Measurements from ENCODE around the gene BEX5.
"Not testable (repeated sequence)": the region's sequence is repeated elsewhere in the genome, so short reads cannot be mapped to it uniquely, and the experiment has no call there.

The BEX5 gene

DNA sequence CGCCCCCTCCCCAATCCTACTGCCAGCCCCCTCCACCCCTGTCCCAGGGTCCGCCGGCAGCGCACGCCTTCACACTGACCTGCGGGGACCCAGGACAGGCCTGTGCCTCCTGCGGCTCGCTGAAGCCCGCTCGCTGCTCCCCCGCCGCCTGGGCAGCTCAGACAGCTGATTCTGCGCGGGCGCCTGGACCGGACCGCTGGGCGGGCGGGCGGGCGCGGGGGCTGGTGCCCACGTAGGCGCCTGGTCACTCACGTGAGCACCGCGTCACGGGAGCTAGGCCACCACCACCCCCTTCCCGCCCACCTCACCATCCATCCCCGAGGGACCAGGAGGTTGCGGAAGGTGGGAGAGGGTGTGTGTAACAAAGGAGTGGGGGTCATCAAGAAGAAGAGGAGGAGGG lies 13.5 kb downstream of the BEX5 start, which contains the start of gene TCEAL6:
TSS of gene TCEAL6 (minus strand) at position 208 of the 400 bp plus-strand sequence.
- H3K9me3 ChIP-seq (ENCODE audit: control insufficient read depth, low read length); H2BK5ac ChIP-seq (ENCODE audit: low read depth, low read length, poor library complexity, severe bottlenecking); H3K27ac ChIP-seq (ENCODE audit: low read length, poor library complexity, severe bottlenecking); H3K18ac ChIP-seq (ENCODE audit: low read depth in 1 of 2, low read length in 2 of 2); H2BK12ac ChIP-seq (ENCODE audit: low read length in 2 of 2); DNase-seq; H2BK15ac ChIP-seq (ENCODE audit: low read depth, poor library complexity, severe bottlenecking); H4K91ac ChIP-seq (ENCODE audit: low read length); H3K79me1 ChIP-seq (replicated peaks; ENCODE audit: low read length, poor library complexity, severe bottlenecking); H2AFZ ChIP-seq (ENCODE audit: low read depth, low read length); H3K9ac ChIP-seq (ENCODE audit: low read length); H3K23ac ChIP-seq (ENCODE audit: low read length in 2 of 2); H2BK120ac ChIP-seq (ENCODE audit: low read depth, low read length); H3K36me3 ChIP-seq (ENCODE audit: control insufficient read depth in 1 of 2, insufficient read depth in 2 of 2, low read depth in 1 of 2, low read length in 2 of 2); H3K4me2 ChIP-seq (ENCODE audit: low read length, poor library complexity, severe bottlenecking); H3K4me3 ChIP-seq (ENCODE audit: insufficient read depth in 1 of 2, low read depth in 1 of 2, low read length in 2 of 2); H3K14ac ChIP-seq (ENCODE audit: low read length in 2 of 2); H2AK5ac ChIP-seq (ENCODE audit: low read length, severe bottlenecking); H3K4ac ChIP-seq (ENCODE audit: low read depth in 1 of 2, low read length in 2 of 2); H4K8ac ChIP-seq (ENCODE audit: low read length); H3K4me1 ChIP-seq (ENCODE audit: control insufficient read depth, insufficient read depth, low read depth, low read length): not testable (repeated sequence)
- H3K27me3 ChIP-seq (ENCODE audit: control insufficient read depth in 1 of 2, insufficient read depth in 1 of 2, low read length in 2 of 2), result peaks cover 0 to 22% of the 10 kb centered on the region in 2 experiments
- no CpG with 5 or more reads among the region's 31 CpGs for WGBS

DNA sequence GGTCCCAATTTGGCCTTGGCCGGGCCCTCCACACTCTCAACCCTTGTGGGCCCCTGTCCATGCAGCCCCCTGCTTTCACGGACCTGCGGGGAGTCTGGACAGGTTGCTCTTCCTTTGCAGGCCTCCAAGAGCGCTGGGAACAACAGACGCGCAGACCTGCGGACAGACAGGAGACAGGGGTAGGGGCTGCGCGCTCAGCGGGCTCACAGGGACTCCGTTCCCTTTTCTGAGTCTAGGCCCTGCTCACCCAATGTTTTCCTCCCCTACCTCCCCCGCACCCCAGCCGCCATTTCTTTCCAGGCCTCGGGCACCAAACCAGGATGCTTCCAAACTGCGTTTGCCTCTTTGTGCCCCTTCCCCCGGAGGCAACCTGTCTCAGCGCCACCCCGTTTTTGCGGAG lies 14.1 kb downstream of the BEX5 start:
- not testable (repeated sequence) for H3K9me3 ChIP-seq (ENCODE audit: control insufficient read depth, low read length); H3K14ac ChIP-seq (ENCODE audit: low read length in 2 of 2); H3K4me3 ChIP-seq (ENCODE audit: insufficient read depth in 1 of 2, low read depth in 1 of 2, low read length in 2 of 2); H3K18ac ChIP-seq (ENCODE audit: low read depth in 1 of 2, low read length in 2 of 2); H2BK5ac ChIP-seq (ENCODE audit: low read depth, low read length, poor library complexity, severe bottlenecking); H2BK120ac ChIP-seq (ENCODE audit: low read depth, low read length); H3K23ac ChIP-seq (ENCODE audit: low read length in 2 of 2); H2BK15ac ChIP-seq (ENCODE audit: low read depth, poor library complexity, severe bottlenecking); H4K91ac ChIP-seq (ENCODE audit: low read length); H3K4ac ChIP-seq (ENCODE audit: low read depth in 1 of 2, low read length in 2 of 2); H3K9ac ChIP-seq (ENCODE audit: low read length); H3K4me1 ChIP-seq (ENCODE audit: control insufficient read depth, insufficient read depth, low read depth, low read length); H2AFZ ChIP-seq (ENCODE audit: low read depth, low read length); H3K27ac ChIP-seq (ENCODE audit: low read length, poor library complexity, severe bottlenecking); DNase-seq; H3K4me2 ChIP-seq (ENCODE audit: low read length, poor library complexity, severe bottlenecking); H2BK12ac ChIP-seq (ENCODE audit: low read length in 2 of 2); H2AK5ac ChIP-seq (ENCODE audit: low read length, severe bottlenecking); H4K8ac ChIP-seq (ENCODE audit: low read length); H3K36me3 ChIP-seq (ENCODE audit: control insufficient read depth in 1 of 2, insufficient read depth in 2 of 2, low read depth in 1 of 2, low read length in 2 of 2); H3K79me1 ChIP-seq (replicated peaks; ENCODE audit: low read length, poor library complexity, severe bottlenecking)
- H3K27me3 ChIP-seq (ENCODE audit: control insufficient read depth in 1 of 2, insufficient read depth in 1 of 2, low read length in 2 of 2), result peaks cover 0 to 26% of the 10 kb centered on the region in 2 experiments
- 87% methylated on average over 7 of the region's 19 CpGs for WGBS

DNA sequence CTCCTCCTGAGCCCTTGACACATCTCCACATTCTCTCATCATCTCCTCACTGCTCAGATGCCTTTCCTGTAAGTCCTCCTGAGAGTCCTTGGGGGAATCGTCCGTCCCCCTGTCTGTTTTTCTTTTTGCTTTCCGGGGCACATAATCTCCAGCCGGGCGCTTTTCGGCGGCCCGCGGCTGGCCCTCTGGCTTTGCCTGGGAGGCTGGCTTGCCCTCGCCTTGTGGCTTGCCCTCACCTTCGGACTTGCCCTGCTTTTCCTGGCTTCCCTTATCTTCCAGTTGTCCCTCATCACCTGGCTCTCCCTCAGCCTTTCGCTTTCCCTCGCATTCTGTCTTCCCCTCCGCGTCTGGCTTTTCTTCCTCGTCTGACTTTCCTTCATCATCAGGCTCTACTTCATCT lies 14.9 kb downstream of the BEX5 start:
- H3K79me1 ChIP-seq (replicated peaks; ENCODE audit: low read length, poor library complexity, severe bottlenecking); H3K23ac ChIP-seq (ENCODE audit: low read length in 2 of 2); H3K4me2 ChIP-seq (ENCODE audit: low read length, poor library complexity, severe bottlenecking); H3K4ac ChIP-seq (ENCODE audit: low read depth in 1 of 2, low read length in 2 of 2); H2BK120ac ChIP-seq (ENCODE audit: low read depth, low read length); H3K9me3 ChIP-seq (ENCODE audit: control insufficient read depth, low read length); H3K36me3 ChIP-seq (ENCODE audit: control insufficient read depth in 1 of 2, insufficient read depth in 2 of 2, low read depth in 1 of 2, low read length in 2 of 2); H3K27ac ChIP-seq (ENCODE audit: low read length, poor library complexity, severe bottlenecking); H3K18ac ChIP-seq (ENCODE audit: low read depth in 1 of 2, low read length in 2 of 2); H3K14ac ChIP-seq (ENCODE audit: low read length in 2 of 2); H2BK15ac ChIP-seq (ENCODE audit: low read depth, poor library complexity, severe bottlenecking); H4K91ac ChIP-seq (ENCODE audit: low read length); DNase-seq; H3K4me1 ChIP-seq (ENCODE audit: control insufficient read depth, insufficient read depth, low read depth, low read length); H2AK5ac ChIP-seq (ENCODE audit: low read length, severe bottlenecking); H2BK12ac ChIP-seq (ENCODE audit: low read length in 2 of 2); H2BK5ac ChIP-seq (ENCODE audit: low read depth, low read length, poor library complexity, severe bottlenecking); H3K9ac ChIP-seq (ENCODE audit: low read length); H4K8ac ChIP-seq (ENCODE audit: low read length); H2AFZ ChIP-seq (ENCODE audit: low read depth, low read length); H3K4me3 ChIP-seq (ENCODE audit: insufficient read depth in 1 of 2, low read depth in 1 of 2, low read length in 2 of 2): not testable (repeated sequence)
- 77% methylated on average over 7 of the region's 16 CpGs for WGBS
- peaks cover 0 to 26% of the 10 kb centered on the region in 2 experiments for H3K27me3 ChIP-seq (ENCODE audit: control insufficient read depth in 1 of 2, insufficient read depth in 1 of 2, low read length in 2 of 2)

DNA sequence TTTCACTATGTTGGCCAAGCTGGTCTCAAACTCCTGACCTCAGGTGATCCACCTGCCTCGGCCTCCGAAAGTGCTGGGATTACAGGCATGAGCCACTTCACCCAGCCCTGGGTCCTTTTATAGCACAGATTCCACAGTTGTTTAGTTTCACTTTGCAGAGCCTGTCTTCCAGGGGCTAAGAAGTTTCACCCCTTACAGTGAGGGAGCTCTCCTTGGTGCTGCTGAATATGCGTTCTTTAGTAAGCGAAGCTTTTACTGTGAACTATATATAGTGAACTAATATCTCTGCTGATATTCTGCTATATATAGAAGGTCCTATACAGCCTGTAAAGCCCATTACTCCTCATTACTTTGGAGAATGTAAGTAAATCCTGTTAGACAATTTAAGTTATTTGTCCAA lies 17.7 kb downstream of the BEX5 start:
- Histone ChIP-seq H3K23ac (ENCODE audit: low read length in 2 of 2) (no peak overlapping the region), H4K91ac (ENCODE audit: low read length) (no peak overlapping the region), H3K36me3 (ENCODE audit: control insufficient read depth in 1 of 2, insufficient read depth in 2 of 2, low read depth in 1 of 2, low read length in 2 of 2) (no peaks in the 10 kb centered on the region), H2BK5ac (ENCODE audit: low read depth, low read length, poor library complexity, severe bottlenecking) (no peak overlapping the region), H3K79me1 (replicated peaks; ENCODE audit: low read length, poor library complexity, severe bottlenecking) (no peaks in the 10 kb centered on the region), H2BK120ac (ENCODE audit: low read depth, low read length) (no peak overlapping the region), H3K4me3 (ENCODE audit: insufficient read depth in 1 of 2, low read depth in 1 of 2, low read length in 2 of 2) (no peak overlapping the region), H2AFZ (ENCODE audit: low read depth, low read length) (no peak overlapping the region), H3K27ac (ENCODE audit: low read length, poor library complexity, severe bottlenecking) (no peak overlapping the region), H2AK5ac (ENCODE audit: low read length, severe bottlenecking) (no peak overlapping the region), H3K4me2 (ENCODE audit: low read length, poor library complexity, severe bottlenecking) (no peak overlapping the region), H3K27me3 (ENCODE audit: control insufficient read depth in 1 of 2, insufficient read depth in 1 of 2, low read length in 2 of 2) (peaks cover 0 to 43% of the 10 kb centered on the region in 2 experiments), H3K14ac (ENCODE audit: low read length in 2 of 2) (no peak overlapping the region), H3K18ac (ENCODE audit: low read depth in 1 of 2, low read length in 2 of 2) (no peak overlapping the region), H3K9me3 (ENCODE audit: control insufficient read depth, low read length) (no peaks in the 10 kb centered on the region), H3K9ac (ENCODE audit: low read length) (no peak overlapping the region), H4K8ac (ENCODE audit: low read length) (no peak overlapping the region), H2BK15ac (ENCODE audit: low read depth, poor library complexity, severe bottlenecking) (no peak overlapping the region), H3K4me1 (ENCODE audit: control insufficient read depth, insufficient read depth, low read depth, low read length) (no peaks in the 10 kb centered on the region), H3K4ac (ENCODE audit: low read depth in 1 of 2, low read length in 2 of 2) (no peak overlapping the region), H2BK12ac (ENCODE audit: low read length in 2 of 2) (no peak overlapping the region)
- DNase-seq, result no peak
- WGBS, result 88% methylated on average over 2 of the region's 4 CpGs

Data from mesenchymal stem cell (in vitro differentiated cells and primary cell).